ENCODE data around the gene ROBO2.

Gene ROBO2

DNA sequence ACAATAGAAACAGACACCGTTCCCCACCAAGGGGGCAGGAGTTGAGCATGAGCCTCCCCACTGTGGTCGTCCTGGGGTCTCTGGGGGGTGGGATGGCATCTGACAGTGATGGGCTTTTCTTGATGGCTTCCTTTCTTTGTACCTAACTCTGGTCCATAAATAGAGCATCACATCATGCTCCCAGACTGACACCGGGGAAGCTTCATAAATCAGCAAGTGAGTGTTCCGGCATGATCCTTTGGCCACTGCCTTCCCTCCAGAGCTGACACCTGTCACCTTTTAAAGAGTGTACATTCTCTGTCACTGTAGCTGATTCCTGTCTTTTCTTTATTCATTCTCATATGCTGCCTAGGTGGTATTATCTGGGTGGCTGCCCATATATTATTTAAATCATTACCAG, 129.9 kb downstream of the ROBO2 start:
- in situ Hi-C loops (cut with MboI; ENCODE audit: low pct_unique_long_range_greater_than_20kb, low sequenced_read_pairs), result no loop called here
- DNase-seq, result no peak

DNA sequence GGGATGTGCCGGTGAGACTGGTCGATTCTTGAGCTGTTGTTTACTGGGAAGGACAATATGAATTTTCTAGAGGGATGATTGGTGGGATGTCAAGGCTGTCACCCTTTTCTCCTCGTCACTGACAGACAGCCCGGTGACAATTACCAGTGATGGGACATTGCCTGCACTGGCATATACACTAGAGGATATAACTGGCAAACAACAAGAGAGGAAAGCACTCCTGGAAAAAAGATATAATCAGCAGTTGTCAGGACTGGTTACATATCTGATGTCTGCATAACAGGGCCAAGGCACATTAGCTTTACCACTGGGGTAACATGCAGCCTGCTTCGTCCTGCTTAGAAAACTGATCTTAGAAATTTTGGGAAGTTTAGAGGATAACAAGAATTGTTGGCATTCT, 131.1 kb downstream of the ROBO2 start:
- in situ Hi-C loops (cut with MboI; ENCODE audit: low pct_unique_long_range_greater_than_20kb, low sequenced_read_pairs), result no loop called here

DNA sequence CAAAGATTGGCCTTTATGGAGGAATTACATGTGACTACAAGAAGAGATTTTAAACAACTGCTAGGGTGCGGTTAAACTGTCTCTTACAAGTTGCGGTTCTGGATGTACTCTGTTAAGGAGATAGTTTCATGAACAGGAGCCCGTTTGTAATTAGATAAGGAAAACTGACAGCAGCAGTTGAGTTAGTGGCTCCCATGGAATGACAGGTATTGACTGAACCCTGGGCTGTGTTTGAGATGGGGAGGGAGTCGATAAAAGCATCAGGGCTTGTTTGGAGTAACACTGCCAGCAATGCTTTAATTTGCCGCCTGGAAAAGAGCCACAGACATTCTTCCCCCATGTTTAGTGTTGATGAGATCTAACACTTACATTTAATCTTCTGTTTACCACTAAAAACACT, 139.9 kb downstream of the ROBO2 start:
- in situ Hi-C loops (cut with MboI; ENCODE audit: low pct_unique_long_range_greater_than_20kb, low sequenced_read_pairs), result no loop called here
- DNase-seq, result no peak

More for the DNA sequence above, 131.1 kb downstream of the ROBO2 start:
- no peak for DNase-seq

DNA sequence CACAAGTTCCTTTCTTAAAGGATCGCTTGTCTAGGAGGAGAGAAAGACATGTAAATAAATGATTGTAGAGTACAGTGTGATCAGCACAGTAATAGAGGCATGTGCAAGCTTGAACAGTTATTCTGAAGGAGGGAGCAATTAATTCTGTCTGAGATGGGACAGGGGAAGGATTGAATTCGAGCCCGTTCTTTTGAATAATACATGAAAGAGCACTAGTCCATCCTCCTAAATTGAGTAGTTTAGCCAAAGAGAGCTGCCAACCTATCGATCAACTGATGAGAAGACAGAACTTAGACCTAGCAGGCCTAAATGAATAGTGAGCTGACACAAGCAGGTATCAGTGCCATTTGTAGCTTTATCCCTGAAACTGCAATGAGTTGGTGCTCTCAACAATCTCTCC, 142.4 kb downstream of the ROBO2 start:
- in situ Hi-C loops (cut with MboI; ENCODE audit: low pct_unique_long_range_greater_than_20kb, low sequenced_read_pairs), result no loop called here
- no peak for DNase-seq

DNA sequence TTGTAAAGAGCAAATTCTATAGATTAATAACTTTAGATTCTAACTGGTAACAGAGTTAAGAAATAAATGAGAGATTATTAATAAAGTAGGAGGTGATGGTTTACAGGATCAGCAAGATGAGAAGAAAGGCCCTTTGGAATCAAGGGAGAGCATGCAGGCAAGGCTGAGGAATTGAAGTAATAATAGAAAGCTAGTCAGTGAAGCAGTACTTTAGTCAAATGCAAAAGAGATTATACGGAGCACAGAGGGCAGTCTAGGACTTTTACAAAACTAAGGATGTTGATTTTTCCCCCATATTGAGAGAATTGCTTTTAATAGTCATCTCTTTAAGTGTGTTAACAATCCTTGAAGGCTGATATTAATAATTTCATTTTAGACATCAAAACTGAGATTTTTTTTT, 146.4 kb downstream of the ROBO2 start:
- no peak for DNase-seq
- in situ Hi-C loops (cut with MboI; ENCODE audit: low pct_unique_long_range_greater_than_20kb, low sequenced_read_pairs), result no loop called here

DNA sequence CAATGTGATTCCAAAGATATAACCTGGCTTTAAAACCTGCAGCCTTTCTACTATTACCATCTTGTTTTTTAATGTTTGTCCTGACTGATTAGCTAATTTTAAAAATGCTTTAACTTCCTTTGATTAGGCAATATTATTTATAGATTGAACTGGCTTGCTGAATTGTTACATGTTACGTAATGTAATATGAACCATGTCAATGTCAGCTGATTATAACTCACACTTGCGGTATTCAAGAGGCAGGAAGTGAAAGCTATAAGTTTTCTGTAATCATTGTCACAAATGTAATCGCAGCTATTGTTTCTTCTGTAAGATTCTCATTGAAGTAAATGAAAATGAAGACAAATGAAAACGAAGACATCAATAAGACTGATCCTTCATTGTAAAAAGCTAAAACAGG, 146.8 kb downstream of the ROBO2 start:
- in situ Hi-C loops (cut with MboI; ENCODE audit: low pct_unique_long_range_greater_than_20kb, low sequenced_read_pairs), result no loop called here
- DNase-seq, result no peak

DNA sequence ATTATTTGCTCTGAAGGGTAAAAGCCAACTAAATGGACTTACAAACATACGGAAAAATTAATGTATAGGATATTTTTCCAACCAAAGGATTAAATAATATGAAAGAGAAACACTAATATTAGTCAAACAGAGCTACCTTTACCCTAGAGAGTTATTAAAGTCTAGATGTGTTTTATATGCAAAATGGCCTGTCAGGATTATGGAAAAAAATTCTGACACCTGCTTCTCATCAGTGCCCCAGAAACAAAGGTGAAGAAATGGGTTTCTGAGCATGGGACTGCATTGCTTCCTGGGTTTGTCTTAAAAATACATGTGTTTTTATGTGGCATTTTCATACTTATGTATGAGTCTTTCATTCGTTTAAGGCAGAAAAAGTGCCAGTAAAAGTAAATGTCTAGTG, 148.3 kb downstream of the ROBO2 start:
- in situ Hi-C loops (cut with MboI; ENCODE audit: low pct_unique_long_range_greater_than_20kb, low sequenced_read_pairs), result no loop called here
- DNase-seq, result no peak

DNA sequence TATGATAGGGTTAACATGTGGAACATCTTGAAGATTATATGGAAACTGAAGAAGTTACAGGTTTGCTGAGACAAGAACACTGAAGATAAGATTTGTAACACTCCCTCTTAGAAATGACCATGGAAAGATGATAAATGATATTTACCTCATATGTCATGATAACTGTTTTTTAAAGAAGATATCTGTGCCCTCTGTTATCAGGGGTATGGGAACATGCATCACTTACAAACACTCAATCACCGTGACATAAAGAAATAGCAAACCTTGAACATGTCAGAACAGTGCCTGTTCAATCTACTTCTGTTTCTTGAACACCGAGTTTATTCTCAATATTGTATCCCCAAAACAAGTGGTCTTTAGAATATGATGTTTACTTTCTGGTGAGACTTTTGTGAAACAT, 149.4 kb downstream of the ROBO2 start:
- in situ Hi-C loops (cut with MboI; ENCODE audit: low pct_unique_long_range_greater_than_20kb, low sequenced_read_pairs), result no loop called here
- no peak for DNase-seq

DNA sequence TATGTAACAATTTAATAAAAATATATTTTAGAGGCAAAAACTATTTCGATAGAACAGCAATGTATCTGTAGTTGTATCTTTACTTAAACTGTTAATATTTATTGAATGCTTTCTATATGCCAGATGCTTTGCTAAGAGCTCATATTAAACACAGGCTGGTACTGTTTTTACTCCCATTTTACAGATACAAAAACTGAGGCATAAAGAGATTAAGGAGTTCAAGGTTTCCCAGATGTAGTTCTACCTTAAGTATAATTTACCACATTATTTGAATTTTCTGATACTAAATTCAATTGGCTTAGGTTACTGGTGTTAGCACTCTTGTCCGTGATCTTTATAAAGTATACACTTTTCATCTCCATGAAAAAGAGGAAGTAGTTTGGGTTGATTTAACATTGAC, 149.8 kb downstream of the ROBO2 start:
- in situ Hi-C loops (cut with MboI; ENCODE audit: low pct_unique_long_range_greater_than_20kb, low sequenced_read_pairs), result no loop called here
- no peak for DNase-seq

DNA sequence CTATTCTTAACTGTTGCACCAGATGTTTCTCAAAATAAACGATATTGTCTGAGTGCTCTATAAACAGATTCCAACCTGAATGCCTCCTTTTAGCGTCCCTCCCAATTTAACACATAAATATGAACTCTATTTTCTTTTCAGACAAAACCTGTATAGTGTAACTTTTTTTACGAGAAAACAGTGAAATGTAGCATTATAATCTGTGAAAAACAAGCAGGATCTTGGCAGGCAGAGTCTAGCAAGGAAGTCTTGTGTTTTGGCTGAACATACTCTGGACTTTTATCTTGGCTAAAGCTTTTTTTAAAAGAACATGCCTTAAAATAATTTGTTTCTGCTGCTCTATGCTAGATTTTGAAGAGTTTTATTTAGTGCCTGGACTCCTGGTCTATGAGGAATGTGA, 150.5 kb downstream of the ROBO2 start:
- DNase-seq, result no peak
- in situ Hi-C loops (cut with MboI; ENCODE audit: low pct_unique_long_range_greater_than_20kb, low sequenced_read_pairs), result no loop called here

DNA sequence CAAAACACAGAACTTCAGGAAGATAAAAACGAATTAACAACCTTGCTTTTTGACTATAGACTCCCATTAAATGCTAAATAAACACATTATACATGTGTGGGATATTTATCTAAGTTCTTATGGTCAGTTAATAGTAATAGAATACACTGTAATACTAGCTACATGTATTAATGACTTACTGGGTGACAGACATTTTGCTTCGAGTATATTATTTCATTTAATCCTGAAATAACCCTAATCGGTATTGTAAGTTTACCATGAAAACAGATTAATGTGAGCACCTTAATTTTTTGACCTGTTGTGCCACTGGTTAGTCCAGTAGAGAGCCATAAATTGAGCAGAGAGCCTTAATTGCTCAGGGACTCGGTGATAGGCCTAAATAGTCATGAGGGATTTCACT, 151.1 kb downstream of the ROBO2 start:
- in situ Hi-C loops (cut with MboI; ENCODE audit: low pct_unique_long_range_greater_than_20kb, low sequenced_read_pairs), result no loop called here
- no peak for DNase-seq

DNA sequence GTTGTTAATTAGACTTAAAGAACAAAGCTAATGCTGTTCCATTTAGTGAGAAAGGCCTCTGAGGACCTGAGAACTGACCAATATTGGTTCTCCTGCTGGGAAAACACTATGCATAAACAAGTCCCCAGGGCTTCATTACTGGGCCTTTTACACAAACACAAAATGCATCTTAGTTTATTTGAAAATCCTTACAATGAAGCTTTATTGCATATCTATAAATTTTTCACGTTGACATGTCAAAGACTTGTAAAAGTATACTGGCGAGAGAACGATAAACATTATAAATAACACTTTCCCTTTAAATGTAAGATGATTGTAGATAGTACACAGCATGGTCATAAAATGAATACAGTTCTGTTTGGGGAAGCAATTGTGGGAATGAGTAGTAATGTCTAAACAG, 151.7 kb downstream of the ROBO2 start:
- in situ Hi-C loops (cut with MboI; ENCODE audit: low pct_unique_long_range_greater_than_20kb, low sequenced_read_pairs), result no loop called here
- no peak for DNase-seq

DNA sequence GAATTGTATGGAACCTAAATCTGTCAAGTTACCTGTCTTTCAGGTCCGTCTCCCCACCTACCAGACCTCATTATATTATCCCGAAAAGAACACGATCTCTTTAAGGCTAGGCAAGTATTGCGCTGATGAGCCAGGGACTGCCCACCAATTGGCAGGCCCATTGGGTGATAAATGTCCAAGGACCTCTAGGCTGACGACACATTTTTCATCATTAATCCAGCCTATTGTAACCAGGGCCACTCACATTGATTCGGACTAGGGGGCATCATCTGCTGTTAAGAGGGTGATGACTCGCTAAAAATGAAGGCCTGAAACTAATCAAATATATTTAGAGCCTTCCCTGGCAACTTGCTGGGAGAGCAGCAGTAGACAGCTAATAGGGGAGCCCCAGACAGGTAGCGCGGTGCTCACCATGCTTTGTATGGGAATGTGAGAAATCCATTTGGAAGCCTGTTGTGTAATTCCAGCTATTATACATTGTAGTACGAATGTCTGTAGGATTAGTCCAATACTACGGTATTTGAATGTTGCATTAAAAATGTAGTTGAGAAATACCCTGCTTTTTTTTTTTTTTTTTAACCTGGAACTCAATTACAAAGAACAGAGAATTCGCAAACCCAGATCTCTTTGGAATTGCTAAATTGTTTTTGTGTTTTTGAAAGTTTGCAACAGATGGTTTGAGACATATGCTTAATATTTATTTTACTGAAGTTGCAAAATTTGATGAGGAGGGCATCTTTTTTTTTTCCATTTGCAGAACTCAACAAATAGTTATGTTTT, 156.1 kb downstream of the ROBO2 start:
- in situ Hi-C loops (cut with MboI; ENCODE audit: low pct_unique_long_range_greater_than_20kb, low sequenced_read_pairs), result no loop called here
- no peak for DNase-seq

DNA sequence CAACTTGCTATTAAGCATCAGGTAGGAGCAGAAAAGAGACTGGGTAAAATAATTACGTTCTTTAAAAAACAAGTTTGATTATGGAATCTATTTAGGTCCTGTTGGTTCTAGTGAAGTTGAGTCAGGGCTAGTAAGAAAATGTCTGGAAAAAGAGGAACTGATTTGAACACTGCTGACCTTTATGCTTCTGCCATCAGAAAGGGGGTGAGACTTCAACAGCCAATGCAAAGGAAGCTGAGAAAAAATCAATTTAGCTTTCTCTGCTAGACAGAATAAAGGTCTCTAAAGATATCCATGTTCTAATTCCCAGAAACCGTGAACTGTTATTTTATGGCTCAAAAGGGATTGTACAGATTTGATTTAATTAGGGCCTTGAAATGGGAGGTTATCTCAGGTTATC, 157.5 kb downstream of the ROBO2 start:
- in situ Hi-C loops (cut with MboI; ENCODE audit: low pct_unique_long_range_greater_than_20kb, low sequenced_read_pairs), result no loop called here
- no peak for DNase-seq

DNA sequence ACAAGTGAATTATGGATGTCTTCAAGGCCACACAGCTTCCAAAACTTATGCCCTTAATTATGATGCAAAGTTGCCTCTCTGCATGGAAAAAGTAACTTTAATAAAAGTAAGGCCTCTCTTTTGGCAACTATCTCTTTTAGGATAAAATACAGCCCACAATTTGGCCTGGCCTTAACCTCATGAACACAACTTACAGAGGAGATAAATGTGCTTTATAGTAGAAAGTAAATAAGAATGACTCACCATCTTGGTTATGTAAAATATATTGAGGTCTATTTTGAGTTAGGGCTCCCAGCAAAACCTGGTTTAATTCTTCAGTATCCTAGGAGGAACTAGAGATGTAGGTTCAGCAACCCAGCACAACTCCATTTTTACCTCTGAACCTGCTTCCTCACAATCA, 164.0 kb downstream of the ROBO2 start:
- in situ Hi-C loops (cut with MboI; ENCODE audit: low pct_unique_long_range_greater_than_20kb, low sequenced_read_pairs), result no loop called here
- DNase-seq, result no peak

DNA sequence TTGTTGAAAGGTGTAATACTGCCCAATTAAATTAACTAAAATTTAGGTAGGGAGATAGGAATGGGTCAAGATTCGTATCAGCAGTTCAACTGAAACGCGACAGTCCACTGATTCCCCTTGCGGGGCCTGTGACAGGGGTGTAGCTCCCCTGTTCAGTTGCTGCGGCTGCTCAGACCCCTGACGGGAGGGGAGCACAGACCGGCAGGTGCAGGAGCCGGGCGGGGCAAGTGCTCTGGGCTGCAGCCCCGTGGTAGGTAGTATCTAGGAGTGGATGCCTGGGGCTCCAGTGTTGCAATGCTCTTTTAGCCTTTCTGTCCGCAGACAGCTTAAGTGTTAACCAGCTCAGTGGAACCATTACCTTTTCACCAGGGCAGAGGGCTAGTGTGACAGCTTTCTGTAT, 164.9 kb downstream of the ROBO2 start:
- DNase-seq, result no peak
- in situ Hi-C loops (cut with MboI; ENCODE audit: low pct_unique_long_range_greater_than_20kb, low sequenced_read_pairs), result no loop called here

DNA sequence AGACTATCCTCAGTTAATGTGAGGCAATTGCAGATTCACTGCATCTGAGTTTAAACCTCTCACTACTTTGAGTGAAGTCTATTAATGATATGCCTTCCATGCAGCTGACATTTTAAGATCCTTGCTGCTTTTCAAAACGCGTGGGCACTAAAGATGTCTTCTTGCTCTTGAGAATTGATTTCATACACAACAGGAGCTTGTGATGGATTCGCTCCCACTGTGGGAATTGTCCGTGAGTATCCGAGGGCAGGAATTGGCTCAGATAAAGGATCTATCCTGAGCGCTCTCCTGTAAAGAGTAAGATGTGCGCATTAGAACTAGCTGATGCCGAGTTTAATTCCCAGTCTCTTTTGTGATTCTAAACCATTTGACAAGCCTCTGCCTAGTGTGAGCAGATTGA, 167.9 kb downstream of the ROBO2 start:
- no peak for DNase-seq
- in situ Hi-C loops (cut with MboI; ENCODE audit: low pct_unique_long_range_greater_than_20kb, low sequenced_read_pairs), result no loop called here

DNA sequence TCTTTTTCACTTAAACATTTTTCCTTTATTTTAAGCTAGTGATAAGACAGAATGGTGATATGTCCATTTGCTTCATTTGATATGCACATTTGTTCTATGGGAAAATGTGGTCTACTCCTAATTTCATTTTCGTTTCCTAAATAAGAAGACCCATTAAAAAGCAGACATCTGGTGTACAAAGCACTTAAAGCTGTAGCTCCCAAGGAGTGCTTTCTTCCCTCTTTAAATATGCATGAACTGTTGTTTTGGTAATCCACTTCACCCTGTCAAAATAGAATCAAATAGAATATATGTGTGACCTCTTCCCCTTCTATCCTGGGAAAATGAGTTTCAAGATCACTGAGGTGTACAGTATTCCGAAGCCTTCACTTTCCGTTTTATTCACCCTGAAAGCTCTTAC, 182.8 kb downstream of the ROBO2 start:
- DNase-seq, result no peak
- in situ Hi-C loops (cut with MboI; ENCODE audit: low pct_unique_long_range_greater_than_20kb, low sequenced_read_pairs), result no loop called here

DNA sequence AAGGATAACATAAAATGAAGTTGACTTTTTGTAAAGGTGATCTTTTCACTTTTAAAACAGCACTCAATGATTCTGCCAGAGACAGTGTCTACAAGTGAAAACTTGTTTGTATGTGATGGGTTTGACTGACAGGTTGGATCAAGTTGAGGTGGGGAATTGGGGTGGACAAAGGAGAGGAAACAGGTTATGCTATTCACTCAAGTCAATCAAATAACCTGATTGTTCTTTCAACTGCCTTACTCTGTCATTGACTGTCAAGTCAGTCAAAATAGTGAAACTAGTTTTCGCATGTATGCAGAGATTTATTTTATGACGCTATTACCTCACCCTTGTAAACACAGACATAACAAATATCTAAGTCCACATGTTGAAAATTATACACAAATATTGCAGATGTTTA, 187.7 kb downstream of the ROBO2 start:
- DNase-seq, result no peak

DNA sequence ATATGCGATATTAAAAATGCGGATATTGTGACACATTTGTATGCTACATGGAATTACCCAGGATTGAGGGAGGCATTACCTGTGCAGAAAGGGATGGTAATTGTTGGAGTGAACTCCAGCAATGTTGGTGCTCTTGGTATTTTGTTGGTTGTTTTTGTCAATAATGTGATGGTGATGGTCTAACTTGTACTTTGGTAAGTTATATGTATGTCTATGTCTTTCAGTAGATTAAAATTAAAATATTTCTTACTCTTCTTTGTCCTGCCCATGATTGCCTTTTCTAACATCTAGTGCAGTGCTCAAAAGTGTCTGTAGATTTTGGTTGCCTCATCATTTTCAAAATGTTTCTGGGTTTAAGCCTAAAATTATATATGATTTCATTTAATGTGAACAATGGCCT, 192.7 kb downstream of the ROBO2 start:
- in situ Hi-C loops (cut with MboI; ENCODE audit: low pct_unique_long_range_greater_than_20kb, low sequenced_read_pairs), result no loop called here
- no peak for DNase-seq

More for the DNA sequence above, 187.7 kb downstream of the ROBO2 start:
- in situ Hi-C loops (cut with MboI; ENCODE audit: low pct_unique_long_range_greater_than_20kb, low sequenced_read_pairs), result no loop called here

DNA sequence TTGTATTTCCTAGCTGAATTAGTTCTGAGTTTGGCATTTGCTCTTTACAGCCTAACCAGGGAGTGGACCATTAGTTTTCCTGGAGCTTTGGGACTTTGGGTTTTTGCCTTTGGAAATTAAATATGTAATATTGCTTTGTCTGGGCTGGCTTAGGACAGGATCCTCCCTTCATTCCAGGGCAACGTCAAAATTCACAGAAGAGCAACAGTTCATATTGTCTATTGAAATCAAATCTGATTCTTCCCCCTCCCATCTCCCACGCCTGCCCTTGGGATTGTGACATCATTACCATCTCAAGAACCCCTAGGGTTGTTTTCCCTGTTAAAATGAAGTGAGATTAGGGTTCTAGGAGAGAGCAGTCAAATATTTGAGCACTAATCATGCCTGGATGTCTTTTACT, 194.1 kb downstream of the ROBO2 start:
- in situ Hi-C loops (cut with MboI; ENCODE audit: low pct_unique_long_range_greater_than_20kb, low sequenced_read_pairs), result no loop called here
- no peak for DNase-seq

DNA sequence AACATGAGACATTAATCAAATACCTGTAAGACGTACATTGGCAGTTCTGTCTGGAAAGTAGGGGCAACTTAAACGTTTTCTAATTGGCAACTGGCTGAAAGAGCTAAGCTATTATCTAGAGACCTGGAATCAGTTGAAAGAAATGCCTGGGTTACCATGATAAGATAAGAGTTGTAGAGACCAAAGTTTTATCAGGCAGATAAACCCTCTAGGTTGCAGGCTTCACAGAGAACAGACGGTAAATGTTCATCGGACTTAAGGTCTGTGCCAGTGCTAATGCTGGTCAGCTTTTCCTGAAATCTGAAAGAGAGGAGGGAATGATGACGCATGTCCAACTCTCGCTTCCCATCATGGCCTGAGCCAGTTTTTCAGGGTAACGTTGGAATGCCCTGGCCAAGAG, 196.2 kb downstream of the ROBO2 start:
- in situ Hi-C loops (cut with MboI; ENCODE audit: low pct_unique_long_range_greater_than_20kb, low sequenced_read_pairs), result no loop called here
- DNase-seq, result no peak

Measured in KBM-7 (cell line).